HEK293 (cell line): ENCODE measurements around the gene RARRES2.
"Not testable (repeated sequence)": the region's sequence is repeated elsewhere in the genome, so short reads cannot be mapped to it uniquely, and the experiment has no call there.

ENCODE experiments used
- YY1 ChIP-seq: fragments of 450-650 bp; formaldehyde crosslinking; IDR thresholded peaks from 2 replicates; pipeline ENCODE4 v1.5.1; 2018; ENCODE audit warnings: missing biosample characterization, missing genetic modification characterization
- ZBTB7A ChIP-seq: fragments of 450-650 bp; formaldehyde crosslinking; IDR thresholded peaks from 2 replicates; pipeline ENCODE4 v1.5.1; 2016; ENCODE audit warnings: low read depth, missing biosample characterization, missing genetic modification characterization
- ZNF174 ChIP-seq: fragments of 450-650 bp; formaldehyde crosslinking; IDR thresholded peaks from 2 replicates; pipeline ENCODE4 v1.5.0; 2017; ENCODE audit warnings: missing biosample characterization, mild to moderate bottlenecking, missing genetic modification characterization
- ZNF274 ChIP-seq, 2 experiments: fragments of 200-500 bp in 1 of 2; fragments of 450-650 bp in 1 of 2; sonication (Bioruptor generic) in 1 of 2; formaldehyde crosslinking in 1 of 2; IDR thresholded peaks; 2 replicates each; pipeline versions ENCODE4 v1.5.1 to v1.6.1; 2014 to 2016; ENCODE audit warnings: borderline replicate concordance in 1 of 2, inconsistent platforms in 1 of 2, low read length in 1 of 2, missing biosample characterization in 1 of 2, missing genetic modification characterization in 1 of 2
- ZNF549 ChIP-seq: fragments of 450-650 bp; IDR thresholded peaks from 2 replicates; pipeline ENCODE4 v1.5.1; 2018; ENCODE audit warnings: missing biosample characterization, missing genetic modification characterization, mild to moderate bottlenecking, inconsistent platforms, moderate library complexity
- ZNF777 ChIP-seq: fragments of 450-650 bp; formaldehyde crosslinking; IDR thresholded peaks from 2 replicates; pipeline ENCODE4 v1.5.1; 2017; ENCODE audit warnings: missing biosample characterization, missing genetic modification characterization, borderline replicate concordance
- TF ChIP-seq, protein P1 (sequence below): fragments of 450-650 bp; formaldehyde crosslinking; IDR thresholded peaks from 2 replicates; pipeline ENCODE4 v1.5.1; 2016; ENCODE audit warnings: missing biosample characterization, missing genetic modification characterization
- TF ChIP-seq, protein P2 (sequence below): fragments of 450-650 bp; formaldehyde crosslinking; IDR thresholded peaks from 2 replicates; pipeline ENCODE4 v1.5.1; 2016; ENCODE audit warnings: missing biosample characterization, missing genetic modification characterization

DNA sequence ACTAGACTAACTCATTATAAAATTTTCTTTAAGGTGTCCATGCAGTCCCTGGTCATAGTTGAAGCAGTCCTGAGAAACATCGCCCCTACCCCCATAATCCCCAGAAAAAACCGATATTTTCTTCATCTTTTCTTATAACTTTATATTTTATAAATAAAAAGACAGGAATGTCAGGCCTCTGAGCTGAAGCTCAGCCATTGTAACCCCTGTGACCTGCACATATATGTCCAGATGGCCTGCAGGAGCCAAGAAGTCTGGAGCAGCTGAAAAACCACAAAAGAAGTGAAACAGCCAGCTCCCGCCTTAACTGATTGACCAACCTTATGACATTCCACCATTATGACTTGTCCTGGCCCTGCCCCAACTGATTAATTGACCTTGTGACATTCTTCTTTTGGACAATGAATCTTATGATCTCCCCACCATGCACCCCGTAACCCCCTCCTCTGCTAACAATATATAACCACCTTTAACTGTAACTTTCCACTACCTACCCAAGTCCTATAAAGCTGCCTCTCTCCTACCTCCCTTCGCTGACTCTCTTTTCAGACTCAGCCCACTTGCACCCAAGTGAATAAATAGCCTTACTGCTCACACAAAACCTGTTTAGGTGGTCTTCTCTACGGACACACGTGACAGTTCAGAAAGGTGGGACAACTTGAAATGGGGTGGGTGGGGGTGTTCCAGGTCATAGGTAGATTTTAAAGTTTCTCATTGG lies 28.6 kb downstream of the RARRES2 start:
- TF ChIP-seq ZNF549 (tag by site-specific recombination); ZNF174 (tag by site-specific recombination); ZNF777; YY1 (tag by site-specific recombination); ZBTB7A; ZNF274 (IDR thresholded peaks at IDR 0.05; ENCODE audit: low read length); ZNF274 (tag by site-specific recombination; IDR thresholded peaks at IDR 0.05; ENCODE audit: borderline replicate concordance): not testable (repeated sequence)
- TF ChIP-seq, protein P1, sequence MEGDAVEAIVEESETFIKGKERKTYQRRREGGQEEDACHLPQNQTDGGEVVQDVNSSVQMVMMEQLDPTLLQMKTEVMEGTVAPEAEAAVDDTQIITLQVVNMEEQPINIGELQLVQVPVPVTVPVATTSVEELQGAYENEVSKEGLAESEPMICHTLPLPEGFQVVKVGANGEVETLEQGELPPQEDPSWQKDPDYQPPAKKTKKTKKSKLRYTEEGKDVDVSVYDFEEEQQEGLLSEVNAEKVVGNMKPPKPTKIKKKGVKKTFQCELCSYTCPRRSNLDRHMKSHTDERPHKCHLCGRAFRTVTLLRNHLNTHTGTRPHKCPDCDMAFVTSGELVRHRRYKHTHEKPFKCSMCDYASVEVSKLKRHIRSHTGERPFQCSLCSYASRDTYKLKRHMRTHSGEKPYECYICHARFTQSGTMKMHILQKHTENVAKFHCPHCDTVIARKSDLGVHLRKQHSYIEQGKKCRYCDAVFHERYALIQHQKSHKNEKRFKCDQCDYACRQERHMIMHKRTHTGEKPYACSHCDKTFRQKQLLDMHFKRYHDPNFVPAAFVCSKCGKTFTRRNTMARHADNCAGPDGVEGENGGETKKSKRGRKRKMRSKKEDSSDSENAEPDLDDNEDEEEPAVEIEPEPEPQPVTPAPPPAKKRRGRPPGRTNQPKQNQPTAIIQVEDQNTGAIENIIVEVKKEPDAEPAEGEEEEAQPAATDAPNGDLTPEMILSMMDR (tag by site-specific recombination), result not testable (repeated sequence)
- TF ChIP-seq, protein P2, sequence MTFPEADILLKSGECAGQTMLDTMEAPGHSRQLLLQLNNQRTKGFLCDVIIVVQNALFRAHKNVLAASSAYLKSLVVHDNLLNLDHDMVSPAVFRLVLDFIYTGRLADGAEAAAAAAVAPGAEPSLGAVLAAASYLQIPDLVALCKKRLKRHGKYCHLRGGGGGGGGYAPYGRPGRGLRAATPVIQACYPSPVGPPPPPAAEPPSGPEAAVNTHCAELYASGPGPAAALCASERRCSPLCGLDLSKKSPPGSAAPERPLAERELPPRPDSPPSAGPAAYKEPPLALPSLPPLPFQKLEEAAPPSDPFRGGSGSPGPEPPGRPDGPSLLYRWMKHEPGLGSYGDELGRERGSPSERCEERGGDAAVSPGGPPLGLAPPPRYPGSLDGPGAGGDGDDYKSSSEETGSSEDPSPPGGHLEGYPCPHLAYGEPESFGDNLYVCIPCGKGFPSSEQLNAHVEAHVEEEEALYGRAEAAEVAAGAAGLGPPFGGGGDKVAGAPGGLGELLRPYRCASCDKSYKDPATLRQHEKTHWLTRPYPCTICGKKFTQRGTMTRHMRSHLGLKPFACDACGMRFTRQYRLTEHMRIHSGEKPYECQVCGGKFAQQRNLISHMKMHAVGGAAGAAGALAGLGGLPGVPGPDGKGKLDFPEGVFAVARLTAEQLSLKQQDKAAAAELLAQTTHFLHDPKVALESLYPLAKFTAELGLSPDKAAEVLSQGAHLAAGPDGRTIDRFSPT (tag by site-specific recombination), result not testable (repeated sequence)
